ENCODE data around the gene ZNF620.

GRCh38 chr3:40524568-40525285 lies 18.9 kb downstream of the ZNF620 start, which contains the start of gene ZNF621:
- TF ChIP-seq CTCF (conservative IDR thresholded peaks at IDR 0.05; ENCODE audit: low read depth, low read length) (0 out of 2 replicates have a peak, but pooled peaks have one; percentile 15), EZH2 (IDR thresholded peaks at IDR 0.05; ENCODE audit: low read length, unreplicated experiment) (no peak)
